ENCODE data around the gene HESX1. TPM values are rescaled to one million over a fixed set of nuclear protein-coding genes. Genes with fewer than 3 reads are reported as not detected.

The HESX1 gene
- total RNA-seq, 1 experiment from 2014 or later, result not detected

- H3K4me3 ChIP-seq, result no peak overlapping the region
- no peaks in the 10 kb centered on the region for H3K27me3 ChIP-seq
- no peaks in the 10 kb centered on the region for H3K36me3 ChIP-seq
- no peak for DNase-seq
- no peaks in the 10 kb centered on the region for H3K9me3 ChIP-seq
Measured at GRCh38 chr3:57173687-57174086, 26.1 kb downstream of the HESX1 start.

- DNase-seq, result no peak
- Histone ChIP-seq H3K4me3 (no peak overlapping the region), H3K27me3 (no peaks in the 10 kb centered on the region), H3K9me3 (no peaks in the 10 kb centered on the region), H3K36me3 (no peaks in the 10 kb centered on the region)
Measured at GRCh38 chr3:57170946-57171345, 28.8 kb downstream of the HESX1 start.

GRCh38 chr3:57169872-57170623 lies 29.7 kb downstream of the HESX1 start:
- Histone ChIP-seq H3K36me3 (no peaks in the 10 kb centered on the region), H3K4me3 (peak overlapping the region; percentile 42), H3K9me3 (no peaks in the 10 kb centered on the region), H3K27me3 (no peaks in the 10 kb centered on the region)
- peak; percentile 58 for DNase-seq

- Histone ChIP-seq H3K36me3 (no peaks in the 10 kb centered on the region), H3K4me3 (no peak overlapping the region), H3K27me3 (no peaks in the 10 kb centered on the region), H3K9me3 (no peaks in the 10 kb centered on the region)
- no peak for DNase-seq
Measured at GRCh38 chr3:57169108-57169507, 30.7 kb downstream of the HESX1 start.

GRCh38 chr3:57168151-57168550 lies 31.6 kb downstream of the HESX1 start:
- Histone ChIP-seq H3K4me3 (no peak overlapping the region), H3K27me3 (no peaks in the 10 kb centered on the region), H3K9me3 (no peaks in the 10 kb centered on the region), H3K36me3 (no peaks in the 10 kb centered on the region)
- no peak for DNase-seq

GRCh38 chr3:57166660-57167059 lies 33.1 kb downstream of the HESX1 start:
- Histone ChIP-seq H3K9me3 (no peaks in the 10 kb centered on the region), H3K27me3 (no peaks in the 10 kb centered on the region), H3K36me3 (no peaks in the 10 kb centered on the region), H3K4me3 (no peak overlapping the region)
- no peak for DNase-seq

GRCh38 chr3:57165641-57166040 lies 34.1 kb downstream of the HESX1 start:
- no peaks in the 10 kb centered on the region for H3K36me3 ChIP-seq
- no peaks in the 10 kb centered on the region for H3K27me3 ChIP-seq
- peak overlapping the region; percentile 17; the same call in 1 of the 2 replicates for H3K4me3 ChIP-seq
- no peaks in the 10 kb centered on the region for H3K9me3 ChIP-seq
- no peak for DNase-seq

- Histone ChIP-seq H3K27me3 (no peaks in the 10 kb centered on the region), H3K4me3 (peak within 1 kb of the TSS; percentile 41), H3K36me3 (no peaks in the 10 kb centered on the region), H3K9me3 (no peaks in the 10 kb centered on the region)
- peak; percentile 60 for DNase-seq
Measured at GRCh38 chr3:57164657-57165573, 34.9 kb downstream of the HESX1 start, which contains the start of gene IL17RD. Gene IL17RD (minus strand): TSS chr3:57165353. CDS start chr3:57165286, 67 bp downstream.

- H3K36me3 ChIP-seq, result no peaks in the 10 kb centered on the region
- no peak for DNase-seq
- H3K9me3 ChIP-seq, result no peaks in the 10 kb centered on the region
- no peak overlapping the region for H3K4me3 ChIP-seq
- H3K27me3 ChIP-seq, result no peaks in the 10 kb centered on the region
Measured at GRCh38 chr3:57164217-57164656, 35.5 kb downstream of the HESX1 start.

- Histone ChIP-seq H3K27me3 (no peaks in the 10 kb centered on the region), H3K9me3 (no peaks in the 10 kb centered on the region), H3K4me3 (no peak overlapping the region), H3K36me3 (no peaks in the 10 kb centered on the region)
- DNase-seq, result no peak
Measured at GRCh38 chr3:57163751-57164150, 36.0 kb downstream of the HESX1 start.

GRCh38 chr3:57161915-57162314 lies 37.9 kb downstream of the HESX1 start:
- DNase-seq, result no peak
- H3K9me3 ChIP-seq, result no peaks in the 10 kb centered on the region
- H3K36me3 ChIP-seq, result no peaks in the 10 kb centered on the region

GRCh38 chr3:57160765-57161538 lies 38.8 kb downstream of the HESX1 start:
- H3K36me3 ChIP-seq, result no peaks in the 10 kb centered on the region
- DNase-seq, result no peak

More at GRCh38 chr3:57161915-57162314, 37.9 kb downstream of the HESX1 start:
- no peaks in the 10 kb centered on the region for H3K27me3 ChIP-seq
- H3K4me3 ChIP-seq, result no peak overlapping the region

GRCh38 chr3:57160076-57160764 lies 39.6 kb downstream of the HESX1 start:
- Histone ChIP-seq H3K36me3 (no peaks in the 10 kb centered on the region), H3K9me3 (no peaks in the 10 kb centered on the region), H3K4me3 (no peak overlapping the region), H3K27me3 (no peaks in the 10 kb centered on the region)
- no peak for DNase-seq

More at GRCh38 chr3:57160765-57161538, 38.8 kb downstream of the HESX1 start:
- H3K27me3 ChIP-seq, result no peaks in the 10 kb centered on the region
- H3K4me3 ChIP-seq, result no peak overlapping the region
- H3K9me3 ChIP-seq, result no peaks in the 10 kb centered on the region

GRCh38 chr3:57158813-57159738 lies 40.7 kb downstream of the HESX1 start:
- DNase-seq, result no peak

GRCh38 chr3:57158325-57158724 lies 41.5 kb downstream of the HESX1 start:
- Histone ChIP-seq H3K36me3 (no peaks in the 10 kb centered on the region), H3K27me3 (no peaks in the 10 kb centered on the region), H3K4me3 (no peak overlapping the region), H3K9me3 (no peaks in the 10 kb centered on the region)
- DNase-seq, result no peak

More at GRCh38 chr3:57158813-57159738, 40.7 kb downstream of the HESX1 start:
- H3K4me3 ChIP-seq, result no peak overlapping the region
- no peaks in the 10 kb centered on the region for H3K27me3 ChIP-seq
- H3K9me3 ChIP-seq, result no peaks in the 10 kb centered on the region
- H3K36me3 ChIP-seq, result no peaks in the 10 kb centered on the region

All from MG63 (cell line).